ENCODE measurements around the gene KAZN. TPM values are rescaled to one million over a fixed set of nuclear protein-coding genes. Genes with fewer than 3 reads are reported as not detected.

The KAZN gene
- polyA plus RNA-seq, 2 of the 4 experiments (the other 2 are of a cell fraction): 1.3 to 1.9 TPM

- Histone ChIP-seq H3K9me3 (no peaks in the 10 kb centered on the region), H3K4me1 (no peaks in the 10 kb centered on the region), H3K4me2 (no peak overlapping the region), H3K4me3 (no peak overlapping the region), H3K27ac (no peak overlapping the region)
- WGBS (ENCODE audit: missing lambda C conversion rate): 45% methylated on average over 7 of the region's 7 CpGs
- TF ChIP-seq FOSL2 (IDR thresholded peaks at IDR 0.05): no peak
- no peak for TF ChIP-seq FOSL2 (CRISPR knock-in tag; IDR thresholded peaks at IDR 0.05)
- TF ChIP-seq FOXS1 (CRISPR knock-in tag; IDR thresholded peaks at IDR 0.05): no peak
- TF ChIP-seq BHLHE40 (IDR thresholded peaks at IDR 0.05; ENCODE audit: low read depth, low read length): no peak
- ChIA-PET POLR2A (no interaction called here), CTCF (no interaction called here)
- no peak for FAIRE-seq
- DNase-seq (ENCODE audit: low read depth in 1 of 2, low spot score in 1 of 2): no peak
- ATAC-seq: no peak
These were observed 226.9 kb downstream of the KAZN start for GRCh38 chr1:14825396-14825795.

DNA sequence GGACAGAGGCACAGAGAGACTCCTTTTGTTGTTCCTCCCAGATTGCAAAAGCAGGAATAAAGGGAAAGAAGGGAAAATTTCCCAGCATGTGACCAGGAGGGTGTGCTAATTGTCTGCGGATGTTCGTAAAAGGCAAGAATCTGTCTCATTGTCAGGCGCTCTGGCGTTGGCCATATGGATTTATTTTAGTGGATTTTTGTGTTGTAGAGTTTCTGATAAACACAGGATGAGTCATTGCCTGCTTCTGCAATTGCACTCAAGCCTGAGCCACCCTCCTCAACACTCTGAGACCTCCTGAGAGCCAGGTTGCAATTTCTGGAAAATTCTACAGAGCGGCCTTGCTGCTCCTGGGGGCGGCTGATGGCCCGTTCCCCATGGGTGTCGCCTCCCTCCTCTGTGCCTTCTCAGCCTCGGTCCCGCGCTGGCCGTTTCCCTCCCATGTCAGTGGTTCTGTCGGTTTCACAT is 227.7 kb downstream of the KAZN start:
- Histone ChIP-seq H3K4me2 (no peak overlapping the region), H3K27ac (no peak overlapping the region), H3K4me1 (no peaks in the 10 kb centered on the region), H3K4me3 (no peak overlapping the region), H3K9me3 (no peaks in the 10 kb centered on the region)
- ChIA-PET POLR2A (no interaction called here), CTCF (no interaction called here)
- no peak for ATAC-seq
- 58% methylated on average over 11 of the region's 13 CpGs for WGBS (ENCODE audit: missing lambda C conversion rate)
- no peak for TF ChIP-seq NPAS2 (CRISPR knock-in tag; IDR thresholded peaks at IDR 0.05; ENCODE audit: borderline replicate concordance)
- TF ChIP-seq BHLHE40 (IDR thresholded peaks at IDR 0.05; ENCODE audit: low read depth, low read length): no peak
- TF ChIP-seq GATA3 (IDR thresholded peaks at IDR 0.05; ENCODE audit: borderline replicate concordance): no peak
- TF ChIP-seq PHF8 (IDR thresholded peaks at IDR 0.05; ENCODE audit: borderline replicate concordance, low read depth): no peak
- TF ChIP-seq FOSL2 (IDR thresholded peaks at IDR 0.05): no peak
- no peak for TF ChIP-seq FOSL2 (CRISPR knock-in tag; IDR thresholded peaks at IDR 0.05)
- TF ChIP-seq CTCF (IDR thresholded peaks at IDR 0.05): no peak
- no peak for TF ChIP-seq RNF2 (IDR thresholded peaks at IDR 0.05; ENCODE audit: borderline replicate concordance, low read depth)
- TF ChIP-seq, protein P1, sequence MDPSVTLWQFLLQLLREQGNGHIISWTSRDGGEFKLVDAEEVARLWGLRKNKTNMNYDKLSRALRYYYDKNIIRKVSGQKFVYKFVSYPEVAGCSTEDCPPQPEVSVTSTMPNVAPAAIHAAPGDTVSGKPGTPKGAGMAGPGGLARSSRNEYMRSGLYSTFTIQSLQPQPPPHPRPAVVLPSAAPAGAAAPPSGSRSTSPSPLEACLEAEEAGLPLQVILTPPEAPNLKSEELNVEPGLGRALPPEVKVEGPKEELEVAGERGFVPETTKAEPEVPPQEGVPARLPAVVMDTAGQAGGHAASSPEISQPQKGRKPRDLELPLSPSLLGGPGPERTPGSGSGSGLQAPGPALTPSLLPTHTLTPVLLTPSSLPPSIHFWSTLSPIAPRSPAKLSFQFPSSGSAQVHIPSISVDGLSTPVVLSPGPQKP (IDR thresholded peaks at IDR 0.05; ENCODE audit: low read depth, low read length): no peak
- TF ChIP-seq, protein P2, sequence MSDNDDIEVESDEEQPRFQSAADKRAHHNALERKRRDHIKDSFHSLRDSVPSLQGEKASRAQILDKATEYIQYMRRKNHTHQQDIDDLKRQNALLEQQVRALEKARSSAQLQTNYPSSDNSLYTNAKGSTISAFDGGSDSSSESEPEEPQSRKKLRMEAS (IDR thresholded peaks at IDR 0.05): no peak
- TF ChIP-seq REST (IDR thresholded peaks at IDR 0.05): no peak
- TF ChIP-seq FOXS1 (CRISPR knock-in tag; IDR thresholded peaks at IDR 0.05): no peak
- no peak for TF ChIP-seq ZC3H11A (IDR thresholded peaks at IDR 0.05)
- no peak for TF ChIP-seq JUNB (IDR thresholded peaks at IDR 0.05)
- TF ChIP-seq, protein P3, sequence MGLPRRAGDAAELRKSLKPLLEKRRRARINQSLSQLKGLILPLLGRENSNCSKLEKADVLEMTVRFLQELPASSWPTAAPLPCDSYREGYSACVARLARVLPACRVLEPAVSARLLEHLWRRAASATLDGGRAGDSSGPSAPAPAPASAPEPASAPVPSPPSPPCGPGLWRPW (IDR thresholded peaks at IDR 0.05): no peak
- no peak for TF ChIP-seq CBX8 (IDR thresholded peaks at IDR 0.05)
- FAIRE-seq: no peak
- no peak for DNase-seq (ENCODE audit: low read depth in 1 of 2, low spot score in 1 of 2)

Measured in A549 (cell line).